Amniotic epithelial cell (primary cell): ENCODE measurements around the gene OR8G5.
"Not testable (repeated sequence)": the region's sequence is repeated elsewhere in the genome, so short reads cannot be mapped to it uniquely, and the experiment has no call there.

Source experiments
- DNase-seq: peaks from one replicate; pipeline ENCODE4 v3.0.0-alpha.2; 2010; ENCODE audit warnings: low read depth

Gene OR8G5, protein sequence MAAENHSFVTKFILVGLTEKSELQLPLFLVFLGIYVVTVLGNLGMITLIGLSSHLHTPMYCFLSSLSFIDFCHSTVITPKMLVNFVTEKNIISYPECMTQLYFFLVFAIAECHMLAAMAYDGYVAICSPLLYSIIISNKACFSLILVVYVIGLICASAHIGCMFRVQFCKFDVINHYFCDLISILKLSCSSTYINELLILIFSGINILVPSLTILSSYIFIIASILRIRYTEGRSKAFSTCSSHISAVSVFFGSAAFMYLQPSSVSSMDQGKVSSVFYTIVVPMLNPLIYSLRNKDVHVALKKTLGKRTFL

DNA sequence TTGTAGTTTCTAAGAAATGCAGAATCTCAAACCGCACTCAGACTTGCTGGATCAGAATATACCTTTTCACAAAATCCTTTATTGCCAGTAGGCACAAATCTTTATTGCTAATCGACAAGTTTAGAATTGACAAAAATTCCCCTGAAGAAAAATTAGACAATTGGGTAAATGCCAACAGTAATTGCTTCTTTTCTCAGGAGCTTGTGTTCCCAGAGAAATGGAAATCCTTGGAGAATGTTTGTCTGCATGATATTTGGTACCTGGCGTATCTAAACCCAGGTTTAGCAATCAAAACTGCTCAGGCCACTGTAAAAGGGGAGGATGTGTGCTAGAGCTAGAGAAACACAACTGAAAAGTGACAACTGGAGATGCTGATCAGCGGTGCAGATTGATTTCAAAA is at the start of gene OR8G5:
TSS of gene OR8G5 (plus strand) at position 301 of the 400 bp plus-strand sequence. CDS start 8,556 bp downstream, outside the sequence.
- DNase-seq, result no peak

GRCh38 chr11:124207102-124207792 is 48.9 kb upstream of the OR8G5 start:
- no peak for DNase-seq

GRCh38 chr11:124209824-124210357 is 46.3 kb upstream of the OR8G5 start:
- no peak for DNase-seq

- DNase-seq, result no peak
Observed at GRCh38 chr11:124210421-124210820, 45.8 kb upstream of the OR8G5 start.

DNA sequence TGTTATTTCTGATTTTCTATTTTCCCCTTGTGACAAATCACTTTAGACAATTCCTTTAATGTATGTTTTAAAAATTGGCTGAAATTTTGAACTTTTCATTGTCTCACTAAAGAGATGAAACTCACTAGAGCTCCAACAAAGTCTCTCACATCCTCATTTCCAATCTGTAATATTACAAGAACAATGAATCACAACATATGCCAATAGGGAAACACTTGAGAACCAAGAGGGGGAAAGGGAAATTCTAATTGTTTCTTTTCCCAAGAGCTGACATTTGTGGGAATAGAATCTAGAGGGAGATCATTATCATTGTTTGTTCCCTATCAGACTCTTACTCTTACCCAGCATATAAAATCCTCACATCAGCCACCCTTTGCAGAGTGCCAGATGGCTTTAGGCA is 44.9 kb upstream of the OR8G5 start:
- no peak for DNase-seq

DNA sequence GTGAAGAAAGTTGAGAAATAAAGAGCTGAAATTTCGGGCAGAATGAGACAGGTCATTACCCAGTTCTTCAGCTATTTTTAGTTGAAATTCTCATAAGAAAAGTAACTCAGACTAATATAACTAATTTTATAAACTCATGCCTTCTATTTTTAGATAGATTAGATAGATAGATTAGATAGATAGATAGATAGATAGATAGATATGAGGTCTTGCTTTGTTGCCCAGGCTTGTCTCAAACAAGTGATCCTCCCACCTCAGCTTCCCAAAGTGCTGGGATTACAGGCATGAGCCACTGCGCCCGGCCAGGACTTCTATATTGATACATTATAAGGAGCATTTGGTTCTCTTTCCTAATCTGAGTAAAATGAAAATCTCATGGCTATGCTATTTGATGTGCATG is 42.1 kb upstream of the OR8G5 start:
- DNase-seq, result no peak

GRCh38 chr11:124219126-124219525 is 37.0 kb upstream of the OR8G5 start:
- no peak for DNase-seq

DNA sequence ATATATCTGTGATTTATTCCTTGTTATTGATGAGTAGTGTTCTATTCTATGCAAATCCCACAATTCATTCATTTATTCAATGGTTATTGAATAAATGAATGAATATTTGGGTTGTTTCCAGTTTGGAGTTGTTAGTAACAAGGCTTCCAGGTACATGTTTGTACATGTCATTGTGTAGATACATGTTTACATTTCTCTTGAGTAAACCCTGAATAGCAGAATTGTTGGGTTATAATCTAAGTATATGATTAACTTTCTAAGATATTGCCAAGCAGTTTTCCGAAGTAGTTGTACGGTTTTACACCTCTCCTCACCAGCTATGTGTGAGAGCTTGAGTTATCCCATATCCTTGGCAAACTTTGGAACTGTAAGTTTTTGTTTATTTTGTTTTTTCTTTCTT is 33.8 kb upstream of the OR8G5 start:
- no peak for DNase-seq

GRCh38 chr11:124224618-124225423 is 31.4 kb upstream of the OR8G5 start:
- not testable (repeated sequence) for DNase-seq

DNA sequence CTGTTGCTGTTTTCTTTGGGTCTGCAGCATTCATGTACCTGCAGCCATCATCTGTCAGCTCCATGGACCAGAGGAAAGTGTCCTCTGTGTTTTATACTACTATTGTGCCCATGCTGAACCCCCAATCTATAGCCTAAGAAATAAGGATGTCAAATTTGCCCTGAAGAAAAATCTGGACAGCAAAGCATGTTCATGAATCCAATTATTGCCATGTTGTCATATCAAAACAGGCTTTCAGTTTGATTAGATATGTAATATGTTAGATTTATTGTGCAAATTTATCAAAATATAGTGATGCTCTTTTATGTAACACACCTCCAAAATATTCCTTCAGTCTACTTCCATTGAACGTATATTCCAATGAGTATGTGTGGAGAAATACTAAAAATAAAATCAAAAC is 30.7 kb upstream of the OR8G5 start:
- no peak for DNase-seq

DNA sequence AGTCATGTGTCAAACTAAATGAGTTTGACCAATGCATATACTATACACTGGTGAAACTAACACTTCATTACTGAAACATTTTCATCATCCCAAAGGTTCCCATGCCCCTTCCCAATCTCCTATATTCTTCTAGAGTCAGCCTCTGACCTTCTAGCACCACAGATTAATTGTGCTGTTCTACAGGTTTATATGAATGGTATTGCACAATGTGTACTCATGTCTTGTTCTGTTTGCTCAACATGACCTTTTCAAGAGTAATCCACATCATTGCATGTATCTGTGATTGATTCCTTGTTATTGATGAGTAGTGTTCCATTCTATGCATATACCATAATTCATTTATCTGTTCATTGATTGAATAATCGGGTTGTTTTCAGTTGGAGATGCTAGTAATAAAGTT is 22.8 kb upstream of the OR8G5 start:
- no peak for DNase-seq

DNA sequence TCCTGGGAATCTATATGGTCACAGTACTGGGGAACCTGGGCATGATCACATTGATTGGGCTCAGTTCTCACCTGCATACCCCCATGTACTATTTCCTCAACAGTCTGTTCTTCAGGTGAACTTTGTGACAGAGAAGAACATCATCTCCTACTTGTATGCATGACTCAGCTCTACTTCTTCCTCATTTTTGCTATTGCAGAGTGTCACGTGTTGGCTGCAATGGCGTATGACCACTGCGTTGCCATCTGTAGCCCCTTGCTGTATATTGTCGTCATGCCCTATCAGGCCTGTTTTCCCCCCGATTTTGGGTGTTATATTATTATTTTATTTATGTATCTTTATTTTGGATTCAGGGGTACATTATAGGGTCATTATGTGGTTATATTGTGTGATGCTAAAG is 17.7 kb upstream of the OR8G5 start:
- no peak for DNase-seq

- DNase-seq, result no peak
Observed at GRCh38 chr11:124240621-124241397, 15.4 kb upstream of the OR8G5 start, which contains the start of gene OR8G1. TSS of gene OR8G1 (plus strand) at chr11:124241095. CDS start at chr11:124249676, 8,581 bp downstream.

GRCh38 chr11:124249869-124250268 is 6.3 kb upstream of the OR8G5 start:
- not testable (repeated sequence) for DNase-seq

- not testable (repeated sequence) for DNase-seq
Observed at GRCh38 chr11:124265041-124265440, 8.9 kb downstream of the OR8G5 start.

GRCh38 chr11:124270886-124271285 is 14.7 kb downstream of the OR8G5 start:
- not testable (repeated sequence) for DNase-seq

GRCh38 chr11:124274000-124274399 is 17.8 kb downstream of the OR8G5 start:
- no peak for DNase-seq

DNA sequence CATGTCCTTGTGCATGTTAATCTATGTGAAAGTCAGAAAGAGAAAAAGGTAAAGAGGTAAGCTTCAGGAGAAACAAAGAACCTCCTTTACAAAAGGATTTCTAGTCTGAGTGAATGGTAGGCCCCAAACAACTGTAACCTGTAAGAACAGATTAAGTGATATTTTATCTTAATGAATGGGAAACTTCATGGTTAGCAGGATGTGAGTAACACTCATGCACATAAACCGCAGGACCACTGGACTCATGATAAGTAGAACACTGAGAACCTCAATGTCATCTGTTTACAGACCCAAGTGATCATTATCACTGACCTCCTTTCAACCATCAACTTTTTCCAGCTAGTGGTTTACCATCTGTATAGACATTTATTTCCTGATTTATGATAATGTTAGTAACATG is 19.9 kb downstream of the OR8G5 start:
- DNase-seq, result peak; percentile 91

GRCh38 chr11:124277207-124277606 is 21.0 kb downstream of the OR8G5 start:
- DNase-seq, result no peak

DNA sequence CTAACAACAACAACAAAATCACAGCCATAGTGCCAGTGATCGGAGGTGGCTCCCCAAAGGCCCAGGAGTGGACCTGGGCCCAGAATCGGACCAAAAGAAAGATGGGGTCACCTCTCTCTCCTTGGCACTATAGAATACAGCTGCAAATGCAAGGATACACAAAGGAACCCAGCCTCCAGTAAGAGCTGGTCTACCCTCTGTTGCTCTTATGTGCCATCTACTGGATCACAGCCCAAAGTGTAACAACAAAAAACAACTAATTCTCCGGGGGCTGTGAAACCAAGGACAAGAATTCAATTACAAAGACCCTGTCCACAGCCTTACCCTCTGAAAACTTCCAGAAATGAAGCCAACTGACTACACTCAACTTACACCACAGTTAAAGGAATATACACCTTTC is 21.6 kb downstream of the OR8G5 start:
- no peak for DNase-seq

DNA sequence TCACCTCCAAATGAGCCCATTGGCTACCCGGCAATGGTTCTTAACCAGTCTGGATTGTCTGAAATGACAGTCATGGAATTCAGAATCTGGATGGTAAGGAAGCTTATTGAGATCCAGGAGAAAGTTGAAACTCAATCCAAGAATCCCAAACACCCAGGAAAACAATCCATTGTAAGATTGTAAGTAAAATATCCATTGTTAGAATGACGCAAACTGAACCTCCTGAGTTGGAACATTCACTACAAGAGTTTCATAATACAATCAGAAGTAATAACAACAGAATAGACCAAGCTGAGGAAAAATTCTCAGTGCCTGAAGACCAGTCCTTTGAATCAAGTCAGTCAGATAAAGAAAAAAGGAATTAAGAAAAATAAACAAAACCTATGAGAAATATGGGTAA is 22.1 kb downstream of the OR8G5 start:
- peak; percentile 20 for DNase-seq
